GM19351 (cell line): Measurements from ENCODE around the gene SF3A1.

ENCODE experiments used
- ATAC-seq: cut with Tn5 transposase; IDR thresholded peaks from one replicate; pipeline ENCODE4 v1.9.1; 2021; ENCODE audit warnings: mild to moderate bottlenecking, moderate library complexity; ENCODE audit not compliant: unreplicated experiment

SF3A1 gene

GRCh38 chr22:30306627-30307011 lies 50.1 kb downstream of the SF3A1 start:
- no peak for ATAC-seq

DNA sequence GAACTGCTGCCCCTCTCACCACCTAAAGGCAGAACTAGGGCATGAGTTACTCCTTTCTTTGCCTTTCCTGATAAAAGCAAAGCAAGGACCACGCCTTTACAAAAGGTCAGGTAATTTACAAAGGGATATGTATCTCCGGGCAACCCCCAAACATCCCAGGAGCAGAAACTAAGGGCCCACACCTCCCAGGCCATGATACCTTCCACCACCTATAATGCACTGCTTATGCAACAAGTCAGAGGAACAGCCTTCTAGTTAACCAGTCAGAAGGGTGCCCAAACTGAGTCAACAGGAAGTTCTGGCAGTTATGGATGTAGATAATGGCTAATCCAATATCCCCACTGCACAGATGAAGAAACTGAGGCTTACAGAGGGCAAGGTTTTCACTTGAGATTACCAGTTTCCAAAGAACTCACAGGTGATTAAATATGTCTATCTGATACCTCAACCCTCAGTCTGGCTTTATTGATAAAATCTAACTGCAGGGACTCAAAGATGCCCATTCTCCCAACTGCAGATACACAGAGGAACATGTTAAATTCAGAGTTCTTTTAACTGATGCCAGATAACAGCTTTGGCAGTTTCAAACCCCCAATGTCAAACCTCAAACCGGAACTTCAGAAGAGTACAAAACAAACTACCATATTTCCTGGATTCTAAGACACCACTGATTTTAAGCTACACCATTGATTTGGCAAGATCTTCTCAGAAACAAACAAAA lies 50.6 kb downstream of the SF3A1 start:
- ATAC-seq, result no peak

GRCh38 chr22:30305519-30305905 lies 51.2 kb downstream of the SF3A1 start:
- peak; percentile 40 for ATAC-seq

DNA sequence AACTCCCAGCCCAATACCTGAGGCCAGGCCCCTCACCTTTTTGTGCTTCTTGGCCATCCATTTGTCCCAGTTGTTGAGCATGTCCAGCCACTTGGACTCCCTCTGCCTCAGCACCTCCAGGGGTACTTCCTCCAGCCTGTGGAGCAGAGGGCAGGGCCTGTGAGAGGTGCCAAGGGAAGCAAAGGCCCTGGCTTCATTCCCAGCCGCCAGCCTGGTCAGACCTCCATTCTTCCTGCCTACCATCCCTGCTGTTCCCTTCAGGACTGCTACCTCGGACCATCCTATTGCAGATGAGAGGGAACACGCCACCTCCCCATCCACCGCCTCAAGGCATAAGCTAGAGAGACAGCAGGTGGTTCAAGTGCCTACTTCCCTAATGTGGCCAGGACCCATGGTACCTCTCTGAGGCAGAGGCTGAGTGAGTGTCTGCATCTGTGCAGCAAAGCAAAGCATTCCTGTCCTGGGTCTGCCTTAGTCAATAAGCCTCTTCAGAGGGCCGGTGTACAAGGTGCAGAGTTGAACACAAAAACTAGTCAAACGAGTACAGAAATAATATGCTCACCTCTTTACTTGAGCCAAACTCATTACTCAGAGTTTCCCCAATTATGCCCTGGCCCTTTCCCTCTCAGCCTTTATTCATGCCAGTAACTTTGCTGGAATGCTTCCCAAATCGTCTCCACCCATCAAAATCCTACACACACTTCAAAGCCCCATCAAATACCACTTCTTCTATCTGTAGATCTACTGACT lies 52.0 kb downstream of the SF3A1 start:
- no peak for ATAC-seq

DNA sequence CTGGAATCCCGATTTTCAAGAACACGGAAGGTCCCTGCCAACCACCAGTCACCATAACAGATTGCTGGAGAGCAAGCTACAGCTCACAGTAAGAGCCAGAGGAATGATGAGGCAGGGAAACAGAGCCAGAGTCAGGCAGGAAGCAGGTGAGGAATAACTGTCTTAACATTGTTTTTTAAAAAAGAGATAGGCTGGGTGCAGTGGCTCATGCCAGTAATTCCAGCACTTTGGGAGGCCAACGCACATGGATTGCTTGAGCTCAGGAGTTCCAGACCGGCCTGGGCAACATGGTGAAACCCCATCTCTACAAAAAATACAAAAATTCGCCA lies 53.9 kb downstream of the SF3A1 start:
- ATAC-seq, result no peak

- ATAC-seq, result no peak
These were observed 54.5 kb downstream of the SF3A1 start for GRCh38 chr22:30301995-30302809.

- no peak for ATAC-seq
These were observed 57.4 kb downstream of the SF3A1 start for GRCh38 chr22:30299322-30299721.

DNA sequence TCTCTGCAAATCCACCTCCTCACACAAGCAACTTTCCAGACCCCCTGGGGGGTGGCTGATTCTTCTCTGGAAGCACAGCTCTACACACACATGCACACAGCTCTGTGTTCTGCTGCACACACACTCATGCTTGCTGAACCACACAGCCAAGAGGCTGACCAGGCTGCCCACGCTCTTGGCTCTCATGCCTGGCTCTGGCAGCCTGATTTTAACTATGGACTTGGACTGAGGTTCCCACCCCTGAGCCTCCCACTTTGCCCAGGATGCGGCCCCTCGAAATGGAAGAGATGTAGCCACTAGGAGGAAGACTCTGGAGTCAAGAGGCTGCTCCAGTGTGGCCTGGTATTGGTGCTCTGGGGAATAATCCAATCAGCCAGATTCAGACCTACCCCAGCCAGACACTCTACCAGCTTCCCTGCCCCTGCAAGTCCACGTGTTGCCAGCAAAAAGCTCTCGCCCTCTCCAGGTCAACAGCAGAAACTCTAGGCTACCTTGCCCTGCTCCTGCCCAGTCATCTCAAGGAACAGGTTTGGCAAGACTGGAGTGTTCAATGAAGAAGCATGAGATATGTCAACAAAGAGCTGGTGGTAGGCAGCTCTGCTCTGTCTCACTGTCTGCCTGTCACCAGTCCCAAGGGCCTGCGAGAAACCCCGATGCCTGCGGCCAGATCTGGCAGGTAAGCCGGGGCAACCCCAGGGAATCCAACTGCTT lies 58.5 kb downstream of the SF3A1 start:
- ATAC-seq, result no peak

DNA sequence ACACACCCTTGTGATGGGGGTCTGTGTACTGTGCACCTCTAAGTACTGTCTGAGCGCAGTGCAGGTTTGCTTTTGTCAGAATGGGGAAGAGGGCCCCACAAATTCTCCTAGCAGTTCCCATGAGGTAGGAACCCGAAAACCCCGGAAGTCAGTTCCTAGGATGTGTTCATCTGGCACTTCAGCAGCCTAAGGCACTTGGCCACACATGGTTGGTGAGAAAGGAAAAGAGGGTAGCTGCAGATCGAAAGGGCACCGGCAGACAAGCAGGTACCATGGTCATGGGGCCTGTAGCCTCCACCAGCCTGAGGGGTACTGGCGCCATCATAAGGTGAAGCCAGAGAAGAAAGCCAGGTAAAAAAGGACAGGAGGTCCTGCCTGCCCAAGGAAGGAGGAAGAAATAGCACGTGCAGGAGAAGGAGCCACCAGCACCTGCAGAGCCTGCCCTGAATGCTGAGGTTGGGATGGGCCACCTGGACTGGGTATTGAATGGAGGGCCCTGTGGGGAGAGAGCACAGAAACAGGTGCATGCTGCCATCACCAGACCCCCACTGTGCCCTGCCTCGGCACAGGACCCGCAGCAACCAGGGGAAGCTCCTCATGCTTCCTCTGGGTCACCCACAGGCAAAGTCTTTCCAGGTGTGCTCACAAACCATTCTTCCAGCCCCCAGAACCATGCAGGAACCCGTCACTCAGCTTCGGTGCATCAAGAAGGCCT lies 59.3 kb downstream of the SF3A1 start:
- ATAC-seq, result no peak

DNA sequence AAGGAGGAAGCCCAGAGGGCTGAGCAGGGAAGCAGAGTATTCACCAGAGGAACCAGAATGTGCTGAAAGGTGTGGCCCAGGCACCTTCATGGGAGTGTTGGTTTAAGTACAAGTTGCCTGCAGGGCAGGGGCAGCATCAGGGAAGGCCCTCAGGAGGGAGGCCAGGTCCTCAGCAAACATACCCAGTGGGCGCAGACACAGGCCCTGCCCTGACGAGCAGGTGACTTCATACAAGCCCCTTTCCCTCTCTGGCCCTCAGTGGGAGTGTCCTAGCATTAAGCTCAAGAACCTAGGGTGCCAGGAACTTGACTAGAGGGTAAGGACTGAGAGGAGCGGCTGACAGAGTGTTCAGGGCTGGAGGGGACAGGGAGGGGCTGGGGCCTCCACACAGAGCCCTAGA lies 59.9 kb downstream of the SF3A1 start:
- no peak for ATAC-seq

DNA sequence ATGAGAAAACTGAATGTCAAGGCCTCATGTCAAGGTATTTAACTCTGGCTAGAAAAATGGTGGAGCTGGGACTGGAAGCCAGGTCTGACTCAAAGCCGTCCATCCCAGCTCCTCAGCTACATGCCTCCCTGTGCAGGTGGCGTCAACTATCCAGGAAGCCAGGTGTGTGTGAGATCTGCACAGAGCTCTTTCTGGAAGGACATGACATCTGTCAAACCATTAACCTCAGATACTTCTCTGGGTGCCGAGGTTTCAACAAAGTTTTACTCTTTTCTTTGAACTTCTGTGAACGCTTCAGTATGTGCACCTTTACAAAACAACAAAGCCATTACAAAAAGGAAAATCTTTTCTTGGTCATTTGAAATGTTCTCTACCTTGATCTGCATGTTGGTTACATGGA lies 60.4 kb downstream of the SF3A1 start:
- ATAC-seq, result no peak

- no peak for ATAC-seq
These were observed 61.1 kb downstream of the SF3A1 start for GRCh38 chr22:30295576-30295975.

DNA sequence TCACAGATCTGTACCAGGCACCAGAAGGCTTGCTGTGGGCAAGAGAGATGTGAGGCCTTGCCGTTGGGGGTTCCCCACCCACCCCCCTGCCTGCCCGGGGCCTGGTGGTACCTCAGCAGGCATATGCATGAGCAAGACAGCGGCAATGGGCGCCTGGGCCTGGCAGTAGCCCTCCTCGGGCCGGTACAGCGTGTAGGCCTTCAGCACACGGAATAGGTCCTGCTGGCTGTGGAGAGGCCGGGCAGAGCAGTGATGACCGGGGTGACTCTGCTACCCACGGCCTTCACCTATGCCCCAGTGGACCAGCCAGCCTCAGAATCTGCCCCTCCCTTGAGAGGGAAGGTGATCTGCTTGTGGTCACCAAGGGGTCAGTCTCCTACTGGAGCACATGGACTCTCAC lies 61.9 kb downstream of the SF3A1 start:
- ATAC-seq, result no peak

DNA sequence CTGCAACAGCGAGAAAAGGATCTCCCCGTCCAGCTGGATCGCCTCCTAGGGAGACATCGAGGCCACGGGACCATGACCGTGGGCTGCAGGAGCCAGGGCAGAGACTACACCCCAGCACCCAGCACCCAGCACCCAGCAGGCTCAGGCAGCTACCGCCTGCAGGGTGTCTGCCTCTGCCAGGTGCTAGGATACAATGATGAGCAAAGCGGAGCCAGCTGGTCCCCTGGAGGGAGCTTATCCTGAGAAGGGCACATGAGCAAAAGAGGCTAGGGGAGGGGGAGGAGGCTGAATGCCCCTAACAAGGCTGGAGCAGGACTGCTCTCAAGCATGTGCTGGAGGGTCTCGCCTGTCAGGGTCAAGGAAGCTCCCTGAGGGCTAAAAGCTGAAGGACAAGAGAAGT lies 62.6 kb downstream of the SF3A1 start:
- ATAC-seq, result no peak

GRCh38 chr22:30293026-30293425 lies 63.7 kb downstream of the SF3A1 start:
- no peak for ATAC-seq

- ATAC-seq, result no peak
These were observed 64.4 kb downstream of the SF3A1 start for GRCh38 chr22:30292069-30292970.

GRCh38 chr22:30291058-30291892 lies 65.4 kb downstream of the SF3A1 start:
- no peak for ATAC-seq

GRCh38 chr22:30290342-30291057 lies 66.2 kb downstream of the SF3A1 start:
- no peak for ATAC-seq
